Bronchial epithelial cell (primary cell): ENCODE data around the gene STAT5B. TPM values are rescaled to one million over a fixed set of nuclear protein-coding genes. Genes with fewer than 3 reads are reported as not detected.

Source experiments
- DNase-seq: peaks from one replicate; pipeline ENCODE4 v3.0.0-alpha.2; 2010; ENCODE audit warnings: low read depth
- FAIRE-seq: peaks from 2 replicates; lab custom pipeline; 2011; peaks lifted over from hg19 to GRCh38; lab: Jason Lieb, UNC
- H3K27me3 ChIP-seq: 2 replicates; pipeline ENCODE4 v1.5.1; 2011; ENCODE audit warnings: low read length; ENCODE audit not compliant: control insufficient read depth, insufficient read depth
- H3K36me3 ChIP-seq: 2 replicates; pipeline ENCODE4 v1.5.1; 2011; ENCODE audit warnings: low read length; ENCODE audit not compliant: control insufficient read depth, insufficient read depth
- H3K4me3 ChIP-seq: 2 replicates; pipeline ENCODE4 v1.5.1; 2011; ENCODE audit warnings: mild to moderate bottlenecking, low read depth, low read length, control low read depth
- total RNA-seq: library from RNA; depleted of rRNA; stranded (reverse); fragments of >200 nt; gene quantifications from 2 replicates; pipeline ENCODE4 v1.2.1, GENCODE V29; 2014
- TF ChIP-seq, protein P1 (sequence below): IDR thresholded peaks from 2 replicates; pipeline ENCODE4 v1.5.1; 2011; ENCODE audit warnings: mild to moderate bottlenecking, moderate library complexity, low read length, control low read depth, inconsistent platforms; ENCODE audit not compliant: insufficient read depth, severe bottlenecking

The STAT5B gene
- total RNA-seq, 1 donor from 2014 or later = 11.6 TPM

DNA sequence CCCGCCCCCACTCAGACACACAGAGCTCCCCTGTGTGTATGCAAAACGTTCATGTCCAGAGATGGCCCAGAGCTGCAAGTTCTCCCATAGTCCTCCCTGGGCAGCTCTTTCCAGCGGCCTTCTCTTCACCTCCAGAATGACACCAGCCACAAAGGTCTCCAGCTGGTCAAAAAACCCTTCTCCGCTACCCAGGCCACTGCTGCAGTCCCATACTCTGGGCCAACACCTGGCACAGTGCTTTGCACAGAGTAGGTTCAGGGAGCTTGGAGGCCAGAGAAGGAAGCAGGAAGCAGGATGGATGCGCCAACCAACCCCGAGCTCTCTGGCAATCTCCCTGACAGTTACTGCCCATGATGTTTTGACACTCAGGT lies 1.1 kb upstream of the STAT5B start:
- FAIRE-seq (no peak), DNase-seq (no peak)
- no peaks in the 10 kb centered on the region for H3K36me3 ChIP-seq
- TF ChIP-seq, protein P1, sequence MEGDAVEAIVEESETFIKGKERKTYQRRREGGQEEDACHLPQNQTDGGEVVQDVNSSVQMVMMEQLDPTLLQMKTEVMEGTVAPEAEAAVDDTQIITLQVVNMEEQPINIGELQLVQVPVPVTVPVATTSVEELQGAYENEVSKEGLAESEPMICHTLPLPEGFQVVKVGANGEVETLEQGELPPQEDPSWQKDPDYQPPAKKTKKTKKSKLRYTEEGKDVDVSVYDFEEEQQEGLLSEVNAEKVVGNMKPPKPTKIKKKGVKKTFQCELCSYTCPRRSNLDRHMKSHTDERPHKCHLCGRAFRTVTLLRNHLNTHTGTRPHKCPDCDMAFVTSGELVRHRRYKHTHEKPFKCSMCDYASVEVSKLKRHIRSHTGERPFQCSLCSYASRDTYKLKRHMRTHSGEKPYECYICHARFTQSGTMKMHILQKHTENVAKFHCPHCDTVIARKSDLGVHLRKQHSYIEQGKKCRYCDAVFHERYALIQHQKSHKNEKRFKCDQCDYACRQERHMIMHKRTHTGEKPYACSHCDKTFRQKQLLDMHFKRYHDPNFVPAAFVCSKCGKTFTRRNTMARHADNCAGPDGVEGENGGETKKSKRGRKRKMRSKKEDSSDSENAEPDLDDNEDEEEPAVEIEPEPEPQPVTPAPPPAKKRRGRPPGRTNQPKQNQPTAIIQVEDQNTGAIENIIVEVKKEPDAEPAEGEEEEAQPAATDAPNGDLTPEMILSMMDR = no peak
- H3K27me3 ChIP-seq = no peaks in the 10 kb centered on the region
- H3K4me3 ChIP-seq = no peak overlapping the region

DNA sequence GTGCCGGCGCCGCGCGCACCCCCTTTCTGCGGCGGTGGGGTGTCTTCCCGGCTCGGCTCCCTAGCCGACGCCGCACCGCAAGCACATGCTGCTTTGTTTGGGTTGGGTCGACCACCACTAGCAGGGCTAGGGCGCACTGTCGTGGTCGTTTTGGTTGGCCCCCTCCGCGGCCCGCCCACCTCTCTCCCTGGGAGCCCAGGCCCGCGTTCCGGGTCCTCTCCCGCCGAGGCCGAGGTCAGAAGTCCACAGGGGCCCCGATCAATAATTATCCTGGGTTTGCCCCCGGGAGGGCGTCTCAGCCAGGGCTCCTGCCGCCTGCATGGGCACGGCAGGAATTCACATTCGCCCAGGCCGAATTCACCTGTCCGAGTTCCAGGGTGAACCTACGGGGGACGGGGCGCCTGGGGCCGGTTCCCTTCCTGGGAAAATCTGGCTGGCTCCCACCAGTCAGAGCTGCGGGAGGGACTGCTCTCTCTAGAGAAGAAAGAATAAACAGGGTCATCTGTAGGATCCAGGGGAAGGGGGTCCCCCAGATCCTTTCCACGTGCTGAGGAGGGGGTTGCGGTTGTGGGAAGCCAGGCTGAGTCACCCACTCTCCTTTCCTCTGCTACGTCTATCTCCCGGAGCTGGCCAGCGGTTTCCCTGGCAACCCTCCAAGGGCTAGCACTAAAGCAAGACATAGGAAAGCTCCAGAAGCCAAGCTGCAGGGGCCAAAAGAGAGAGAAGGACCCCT lies 584 bp upstream of the STAT5B start:
- DNase-seq = peak; percentile 45
- Histone ChIP-seq H3K4me3 (peak overlapping the region; percentile 64), H3K36me3 (no peaks in the 10 kb centered on the region), H3K27me3 (no peaks in the 10 kb centered on the region)
- TF ChIP-seq, protein P1 = no peak
- no peak for FAIRE-seq

DNA sequence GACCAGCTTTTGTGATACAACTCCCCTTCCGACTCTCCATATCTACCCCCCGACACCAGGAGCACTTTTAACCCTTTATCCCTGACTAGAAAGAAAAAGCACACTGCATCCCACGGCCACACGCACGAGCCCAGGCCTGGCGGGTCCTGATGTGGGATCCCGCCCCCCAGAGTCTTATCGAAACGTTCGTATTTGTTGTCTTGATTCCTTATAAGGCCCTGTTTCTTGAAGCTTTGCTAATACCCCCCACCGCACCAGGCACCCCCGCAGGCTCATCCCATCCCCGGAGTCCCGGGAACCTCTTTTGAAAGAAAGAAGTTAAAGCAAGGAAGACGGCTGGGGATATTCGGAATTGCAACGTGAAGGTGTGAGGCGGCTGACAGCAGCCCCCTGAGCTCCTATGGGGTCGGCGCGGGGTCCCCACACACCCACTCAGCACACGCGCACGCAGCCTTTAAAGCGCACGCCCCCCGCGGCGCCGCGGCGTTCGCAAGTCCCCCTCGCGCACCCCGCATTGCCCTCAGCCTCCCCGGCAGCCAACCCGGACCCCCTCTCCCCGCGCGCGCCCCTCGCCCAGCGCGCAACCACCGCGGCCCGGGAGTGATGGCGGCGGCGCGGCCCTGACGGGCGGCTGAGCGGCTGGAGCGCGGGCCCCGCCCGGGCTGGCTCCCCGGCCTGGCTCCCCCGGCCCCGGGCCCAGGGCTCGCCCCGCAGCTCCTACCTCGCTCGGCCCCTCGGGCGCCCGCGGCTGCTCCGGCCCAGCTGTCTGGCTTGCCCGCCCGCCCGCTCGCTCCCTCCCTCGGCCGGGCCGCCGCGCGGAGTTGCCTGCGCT lies 448 bp downstream of the STAT5B start:
- DNase-seq = no peak
- no peak for FAIRE-seq
- peak overlapping the region; percentile 64 for H3K4me3 ChIP-seq
- no peaks in the 10 kb centered on the region for H3K27me3 ChIP-seq
- TF ChIP-seq, protein P1 = no peak
- H3K36me3 ChIP-seq = no peaks in the 10 kb centered on the region

GRCh38 chr17:42274812-42275526 lies 1.2 kb downstream of the STAT5B start:
- H3K27me3 ChIP-seq = no peaks in the 10 kb centered on the region
- peak overlapping the region; percentile 64 for H3K4me3 ChIP-seq
- DNase-seq (no peak), FAIRE-seq (no peak)
- TF ChIP-seq, protein P1 = no peak
- no peaks in the 10 kb centered on the region for H3K36me3 ChIP-seq

GRCh38 chr17:42274253-42274542 lies 2.0 kb downstream of the STAT5B start:
- FAIRE-seq = no peak

More at GRCh38 chr17:42274253-42274542, 2.0 kb downstream of the STAT5B start:
- H3K4me3 ChIP-seq = no peak overlapping the region
- H3K27me3 ChIP-seq = no peaks in the 10 kb centered on the region
- no peaks in the 10 kb centered on the region for H3K36me3 ChIP-seq
- no peak for DNase-seq
- TF ChIP-seq, protein P1 = no peak
